HG03175 (cell line): ENCODE results near the gene HOGA1.
"Not testable (repeated sequence)": the region's sequence is repeated elsewhere in the genome, so short reads cannot be mapped to it uniquely, and the experiment has no call there.

Source experiments
- ATAC-seq: cut with Tn5 transposase; IDR thresholded peaks from one replicate; pipeline ENCODE4 v1.9.1; 2021; ENCODE audit warnings: mild to moderate bottlenecking, moderate library complexity; ENCODE audit not compliant: unreplicated experiment

The HOGA1 gene

GRCh38 chr10:97644936-97645335 lies 60.7 kb downstream of the HOGA1 start:
- ATAC-seq = no peak

- no peak for ATAC-seq
Measured at GRCh38 chr10:97647556-97647955, 63.4 kb downstream of the HOGA1 start.

GRCh38 chr10:97648562-97649404 lies 64.6 kb downstream of the HOGA1 start:
- ATAC-seq = peak; percentile 97

- not testable (repeated sequence) for ATAC-seq
Measured at GRCh38 chr10:97649405-97649750, 65.2 kb downstream of the HOGA1 start.

- no peak for ATAC-seq
Measured at GRCh38 chr10:97650726-97651125, 66.5 kb downstream of the HOGA1 start.

GRCh38 chr10:97651773-97652172 lies 67.6 kb downstream of the HOGA1 start:
- no peak for ATAC-seq

GRCh38 chr10:97656777-97657176 lies 72.6 kb downstream of the HOGA1 start:
- ATAC-seq = no peak

GRCh38 chr10:97659589-97659988 lies 75.4 kb downstream of the HOGA1 start:
- ATAC-seq = no peak
